ENCODE data around the gene EXTL2.
"Not testable (repeated sequence)": the region's sequence is repeated elsewhere in the genome, so short reads cannot be mapped to it uniquely, and the experiment has no call there.

The EXTL2 gene

GRCh38 chr1:100894603-100895539 is at the start of gene EXTL2:
TSS of gene EXTL2 (minus strand) at chr1:100894842. CDS start at chr1:100888757, 6,085 bp downstream.
- peak; percentile 84 for DNase-seq (ENCODE audit: low spot score)

GRCh38 chr1:100943533-100943932 is 48.9 kb upstream of the EXTL2 start:
- DNase-seq (ENCODE audit: low spot score), result no peak

- DNase-seq (ENCODE audit: low spot score), result no peak
Observed at GRCh38 chr1:100942304-100943046, 47.8 kb upstream of the EXTL2 start.

GRCh38 chr1:100941580-100942216 is 47.1 kb upstream of the EXTL2 start:
- DNase-seq (ENCODE audit: low spot score), result no peak

- DNase-seq (ENCODE audit: low spot score), result no peak
Observed at GRCh38 chr1:100941098-100941527, 46.5 kb upstream of the EXTL2 start.

GRCh38 chr1:100936194-100936967 is 41.7 kb upstream of the EXTL2 start:
- DNase-seq (ENCODE audit: low spot score), result no peak

- not testable (repeated sequence) for DNase-seq (ENCODE audit: low spot score)
Observed at GRCh38 chr1:100933555-100933954, 38.9 kb upstream of the EXTL2 start.

- DNase-seq (ENCODE audit: low spot score), result no peak
Observed at GRCh38 chr1:100931716-100932115, 37.1 kb upstream of the EXTL2 start.

GRCh38 chr1:100930494-100930893 is 35.9 kb upstream of the EXTL2 start:
- DNase-seq (ENCODE audit: low spot score), result no peak

- peak; percentile 22 for DNase-seq (ENCODE audit: low spot score)
Observed at GRCh38 chr1:100928128-100928527, 33.5 kb upstream of the EXTL2 start.

- DNase-seq (ENCODE audit: low spot score), result no peak
Observed at GRCh38 chr1:100927276-100927675, 32.6 kb upstream of the EXTL2 start.

- no peak for DNase-seq (ENCODE audit: low spot score)
Observed at GRCh38 chr1:100926240-100926639, 31.6 kb upstream of the EXTL2 start.

GRCh38 chr1:100924991-100925390 is 30.3 kb upstream of the EXTL2 start:
- no peak for DNase-seq (ENCODE audit: low spot score)

- DNase-seq (ENCODE audit: low spot score), result no peak
Observed at GRCh38 chr1:100924212-100924611, 29.6 kb upstream of the EXTL2 start.

- peak; percentile 12 for DNase-seq (ENCODE audit: low spot score)
Observed at GRCh38 chr1:100921110-100921706, 26.6 kb upstream of the EXTL2 start.

- no peak for DNase-seq (ENCODE audit: low spot score)
Observed at GRCh38 chr1:100912019-100912418, 17.4 kb upstream of the EXTL2 start.

GRCh38 chr1:100909018-100909417 is 14.4 kb upstream of the EXTL2 start:
- DNase-seq (ENCODE audit: low spot score), result no peak

GRCh38 chr1:100907887-100908286 is 13.2 kb upstream of the EXTL2 start:
- DNase-seq (ENCODE audit: low spot score), result no peak

- DNase-seq (ENCODE audit: low spot score), result no peak
Observed at GRCh38 chr1:100905181-100905580, 10.5 kb upstream of the EXTL2 start.

- no peak for DNase-seq (ENCODE audit: low spot score)
Observed at GRCh38 chr1:100904528-100904927, 9.9 kb upstream of the EXTL2 start.

GRCh38 chr1:100903777-100904176 is 9.1 kb upstream of the EXTL2 start:
- DNase-seq (ENCODE audit: low spot score), result no peak

Measured in iPS-NIHi11 (cell line).